Measurements from ENCODE around the gene SMC1B.

DNA sequence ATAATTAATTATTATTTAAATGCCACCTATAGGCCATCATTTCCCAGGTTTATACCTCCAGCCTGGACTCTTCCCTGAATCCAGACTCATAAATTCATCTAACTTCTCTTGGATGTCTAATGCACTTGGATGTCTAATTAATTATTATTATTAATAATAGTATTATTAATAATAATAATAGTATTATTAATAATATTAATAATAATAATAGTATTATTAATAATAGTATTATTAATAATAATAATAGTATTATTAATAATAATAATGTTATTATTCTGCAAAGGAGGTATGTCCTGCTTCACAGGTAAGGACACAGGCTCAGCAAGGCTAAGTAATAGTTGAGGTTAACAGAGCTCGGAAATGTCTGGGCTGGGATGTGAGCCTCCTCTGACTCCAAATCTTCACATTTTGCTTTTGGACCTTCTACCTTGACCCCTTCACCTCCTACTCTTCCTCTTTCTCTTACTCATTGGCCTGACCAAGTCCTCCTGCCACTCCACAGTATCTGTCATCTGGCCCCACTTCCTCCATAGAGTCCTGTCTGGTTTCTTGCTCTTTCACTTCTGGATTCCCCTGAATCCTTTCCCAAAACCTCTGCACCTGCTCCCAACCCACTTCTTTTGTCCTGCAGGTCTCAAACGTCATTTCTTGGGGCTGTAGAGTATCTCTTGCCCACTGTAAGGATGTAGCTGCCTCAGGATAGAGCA, 8.1 kb upstream of the SMC1B start:
- TF ChIP-seq, protein P1, sequence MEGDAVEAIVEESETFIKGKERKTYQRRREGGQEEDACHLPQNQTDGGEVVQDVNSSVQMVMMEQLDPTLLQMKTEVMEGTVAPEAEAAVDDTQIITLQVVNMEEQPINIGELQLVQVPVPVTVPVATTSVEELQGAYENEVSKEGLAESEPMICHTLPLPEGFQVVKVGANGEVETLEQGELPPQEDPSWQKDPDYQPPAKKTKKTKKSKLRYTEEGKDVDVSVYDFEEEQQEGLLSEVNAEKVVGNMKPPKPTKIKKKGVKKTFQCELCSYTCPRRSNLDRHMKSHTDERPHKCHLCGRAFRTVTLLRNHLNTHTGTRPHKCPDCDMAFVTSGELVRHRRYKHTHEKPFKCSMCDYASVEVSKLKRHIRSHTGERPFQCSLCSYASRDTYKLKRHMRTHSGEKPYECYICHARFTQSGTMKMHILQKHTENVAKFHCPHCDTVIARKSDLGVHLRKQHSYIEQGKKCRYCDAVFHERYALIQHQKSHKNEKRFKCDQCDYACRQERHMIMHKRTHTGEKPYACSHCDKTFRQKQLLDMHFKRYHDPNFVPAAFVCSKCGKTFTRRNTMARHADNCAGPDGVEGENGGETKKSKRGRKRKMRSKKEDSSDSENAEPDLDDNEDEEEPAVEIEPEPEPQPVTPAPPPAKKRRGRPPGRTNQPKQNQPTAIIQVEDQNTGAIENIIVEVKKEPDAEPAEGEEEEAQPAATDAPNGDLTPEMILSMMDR (IDR thresholded peaks at IDR 0.05): no peak
- no peak for TF ChIP-seq POLR2A (IDR thresholded peaks at IDR 0.05)
